Cerebellar cortex (tissue), 1 donor: ENCODE data around the gene PWP2.
"Not testable (repeated sequence)": the region's sequence is repeated elsewhere in the genome, so short reads cannot be mapped to it uniquely, and the experiment has no call there.

Source experiments
- DNase-seq: peaks from one replicate; pipeline ENCODE4 v3.0.0-alpha.2; 2015; ENCODE audit warnings: low spot score

The PWP2 gene

GRCh38 chr21:44138039-44138438 lies 30.8 kb downstream of the PWP2 start:
- DNase-seq, result not testable (repeated sequence)

GRCh38 chr21:44139787-44140551 lies 32.8 kb downstream of the PWP2 start:
- not testable (repeated sequence) for DNase-seq

GRCh38 chr21:44140552-44140932 lies 33.3 kb downstream of the PWP2 start:
- DNase-seq, result not testable (repeated sequence)

- not testable (repeated sequence) for DNase-seq
Observed at GRCh38 chr21:44142470-44142869, 35.3 kb downstream of the PWP2 start.

GRCh38 chr21:44143380-44143779 lies 36.2 kb downstream of the PWP2 start:
- DNase-seq, result not testable (repeated sequence)

- DNase-seq, result not testable (repeated sequence)
Observed at GRCh38 chr21:44143996-44144395, 36.8 kb downstream of the PWP2 start.

GRCh38 chr21:44144784-44145602 lies 37.8 kb downstream of the PWP2 start:
- not testable (repeated sequence) for DNase-seq

- not testable (repeated sequence) for DNase-seq
Observed at GRCh38 chr21:44145616-44146015, 38.4 kb downstream of the PWP2 start.

- not testable (repeated sequence) for DNase-seq
Observed at GRCh38 chr21:44147108-44147507, 39.9 kb downstream of the PWP2 start.

- DNase-seq, result not testable (repeated sequence)
Observed at GRCh38 chr21:44150255-44150654, 43.1 kb downstream of the PWP2 start.

GRCh38 chr21:44153214-44153888 lies 46.2 kb downstream of the PWP2 start:
- not testable (repeated sequence) for DNase-seq

GRCh38 chr21:44153889-44154228 lies 46.7 kb downstream of the PWP2 start:
- not testable (repeated sequence) for DNase-seq

- DNase-seq, result not testable (repeated sequence)
Observed at GRCh38 chr21:44154816-44155230, 47.6 kb downstream of the PWP2 start.

GRCh38 chr21:44155231-44155993 lies 48.2 kb downstream of the PWP2 start:
- DNase-seq, result not testable (repeated sequence)

GRCh38 chr21:44155994-44156380 lies 48.8 kb downstream of the PWP2 start:
- DNase-seq, result not testable (repeated sequence)

GRCh38 chr21:44157439-44158081 lies 50.4 kb downstream of the PWP2 start:
- DNase-seq, result not testable (repeated sequence)

- DNase-seq, result not testable (repeated sequence)
Observed at GRCh38 chr21:44158082-44158468, 50.9 kb downstream of the PWP2 start.

- DNase-seq, result not testable (repeated sequence)
Observed at GRCh38 chr21:44159349-44160297, 52.4 kb downstream of the PWP2 start.

- DNase-seq, result not testable (repeated sequence)
Observed at GRCh38 chr21:44160298-44160672, 53.1 kb downstream of the PWP2 start.

GRCh38 chr21:44160821-44161220 lies 53.6 kb downstream of the PWP2 start:
- not testable (repeated sequence) for DNase-seq
